HL-60 (cell line): ENCODE measurements around the gene ERCC6L2.

Source experiments
- GABPA ChIP-seq: IDR thresholded peaks from 2 replicates; pipeline ENCODE4 v1.6.1; 2012; ENCODE audit warnings: low read depth
- POLR2AphosphoS5 ChIP-seq: IDR thresholded peaks from 2 replicates; pipeline ENCODE4 v1.6.1; 2012; ENCODE audit warnings: low read depth
- REST ChIP-seq: IDR thresholded peaks from 2 replicates; pipeline ENCODE4 v1.6.1; 2012; ENCODE audit warnings: low read depth; ENCODE audit not compliant: insufficient replicate concordance
- TF ChIP-seq, protein P1 (sequence below): IDR thresholded peaks from one replicate; pipeline ENCODE4 v1.5.1; 2011; ENCODE audit warnings: low read length, control low read depth, inconsistent platforms; ENCODE audit not compliant: insufficient read depth

- TF ChIP-seq POLR2AphosphoS5 (no peak), REST (no peak), GABPA (no peak)
- TF ChIP-seq, protein P1, sequence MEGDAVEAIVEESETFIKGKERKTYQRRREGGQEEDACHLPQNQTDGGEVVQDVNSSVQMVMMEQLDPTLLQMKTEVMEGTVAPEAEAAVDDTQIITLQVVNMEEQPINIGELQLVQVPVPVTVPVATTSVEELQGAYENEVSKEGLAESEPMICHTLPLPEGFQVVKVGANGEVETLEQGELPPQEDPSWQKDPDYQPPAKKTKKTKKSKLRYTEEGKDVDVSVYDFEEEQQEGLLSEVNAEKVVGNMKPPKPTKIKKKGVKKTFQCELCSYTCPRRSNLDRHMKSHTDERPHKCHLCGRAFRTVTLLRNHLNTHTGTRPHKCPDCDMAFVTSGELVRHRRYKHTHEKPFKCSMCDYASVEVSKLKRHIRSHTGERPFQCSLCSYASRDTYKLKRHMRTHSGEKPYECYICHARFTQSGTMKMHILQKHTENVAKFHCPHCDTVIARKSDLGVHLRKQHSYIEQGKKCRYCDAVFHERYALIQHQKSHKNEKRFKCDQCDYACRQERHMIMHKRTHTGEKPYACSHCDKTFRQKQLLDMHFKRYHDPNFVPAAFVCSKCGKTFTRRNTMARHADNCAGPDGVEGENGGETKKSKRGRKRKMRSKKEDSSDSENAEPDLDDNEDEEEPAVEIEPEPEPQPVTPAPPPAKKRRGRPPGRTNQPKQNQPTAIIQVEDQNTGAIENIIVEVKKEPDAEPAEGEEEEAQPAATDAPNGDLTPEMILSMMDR: no peak
Observed at GRCh38 chr9:95896580-95896979, 21.1 kb downstream of the ERCC6L2 start.
